ENCODE results near the gene PLA1A. TPM values are rescaled to one million over a fixed set of nuclear protein-coding genes. Genes with fewer than 3 reads are reported as not detected.
"Not testable (repeated sequence)": the region's sequence is repeated elsewhere in the genome, so short reads cannot be mapped to it uniquely, and the experiment has no call there.

Gene PLA1A, protein sequence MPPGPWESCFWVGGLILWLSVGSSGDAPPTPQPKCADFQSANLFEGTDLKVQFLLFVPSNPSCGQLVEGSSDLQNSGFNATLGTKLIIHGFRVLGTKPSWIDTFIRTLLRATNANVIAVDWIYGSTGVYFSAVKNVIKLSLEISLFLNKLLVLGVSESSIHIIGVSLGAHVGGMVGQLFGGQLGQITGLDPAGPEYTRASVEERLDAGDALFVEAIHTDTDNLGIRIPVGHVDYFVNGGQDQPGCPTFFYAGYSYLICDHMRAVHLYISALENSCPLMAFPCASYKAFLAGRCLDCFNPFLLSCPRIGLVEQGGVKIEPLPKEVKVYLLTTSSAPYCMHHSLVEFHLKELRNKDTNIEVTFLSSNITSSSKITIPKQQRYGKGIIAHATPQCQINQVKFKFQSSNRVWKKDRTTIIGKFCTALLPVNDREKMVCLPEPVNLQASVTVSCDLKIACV
- total RNA-seq (1 to 10 TPM; 4.3 to 7.5 (median 5.5) TPM), polyA plus RNA-seq (4.4 TPM)
- long read RNA-seq, donor 1, partial matches to known transcripts: 1 of 7 reads
- long read RNA-seq, donor 1, other reads (novel, unspliced or antisense): 4 of 7 reads
- long read RNA-seq, donor 2: 0 reads
- long read RNA-seq, donor 3, transcript PLA1A-201 (11 exons, 1,786 nt): major isoform, 9 of 19 reads
- long read RNA-seq, donor 3, partial matches to known transcripts: 3 of 19 reads
- long read RNA-seq, donor 3, other reads (novel, unspliced or antisense): 5 of 19 reads
- long read RNA-seq, donor 4: 0 reads

DNA sequence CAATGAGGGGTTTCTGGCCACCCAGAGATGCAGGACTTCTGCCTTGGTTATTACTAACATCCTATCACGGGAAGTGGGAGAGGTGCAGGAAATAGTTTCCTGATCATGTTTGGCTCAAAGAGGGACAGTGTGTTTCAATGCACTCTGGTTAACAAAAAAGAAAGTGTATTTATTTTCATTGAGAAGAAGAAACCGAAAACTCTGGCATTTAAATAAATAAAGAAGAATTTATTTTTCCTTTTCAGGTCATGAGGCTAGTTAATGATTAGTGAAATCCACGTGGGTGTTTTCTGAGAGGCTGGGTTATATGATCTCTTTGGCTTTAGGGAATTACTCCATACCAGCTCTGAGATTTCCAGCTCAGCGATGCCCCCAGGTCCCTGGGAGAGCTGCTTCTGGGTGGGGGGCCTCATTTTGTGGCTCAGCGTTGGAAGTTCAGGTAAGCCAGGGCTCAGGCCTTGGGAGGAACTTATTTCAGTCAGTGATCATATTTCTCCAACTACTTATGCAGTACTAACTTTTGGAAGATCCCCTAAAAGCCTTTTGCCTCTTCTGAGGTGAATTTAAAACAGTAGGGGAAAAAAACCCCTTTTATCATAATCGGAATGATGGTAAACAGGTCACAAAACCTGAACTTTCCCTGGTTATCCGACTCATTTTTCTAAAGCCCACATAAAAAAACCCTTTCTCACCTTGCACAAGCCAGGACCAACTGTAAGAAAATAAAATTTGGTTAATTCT is at the start of gene PLA1A:
Gene PLA1A (plus strand): TSS at position 338 of the 741 bp plus-strand sequence. CDS start 29 bp downstream, at position 367.
- intact Hi-C loops (cut with DNase I): no loop called here
- H3K4me3 ChIP-seq (ENCODE audit: low read length): no peak within 1 kb of the TSS
- H3K4me1 ChIP-seq (ENCODE audit: control insufficient read depth, insufficient read depth, low read length): peaks cover 19% of the 10 kb centered on the region
- H3K9me3 ChIP-seq (ENCODE audit: control insufficient read depth, low read length): no peaks in the 10 kb centered on the region
- 62% methylated on average over 7 of the region's 7 CpGs for WGBS
- ATAC-seq (peak; percentile 53 to 80), DNase-seq (no peak)
- H3K27me3 ChIP-seq (ENCODE audit: control insufficient read depth, insufficient read depth): no peaks in the 10 kb centered on the region
- H3K27ac ChIP-seq (ENCODE audit: low read length): peak within 1 kb of the TSS; percentile 90

DNA sequence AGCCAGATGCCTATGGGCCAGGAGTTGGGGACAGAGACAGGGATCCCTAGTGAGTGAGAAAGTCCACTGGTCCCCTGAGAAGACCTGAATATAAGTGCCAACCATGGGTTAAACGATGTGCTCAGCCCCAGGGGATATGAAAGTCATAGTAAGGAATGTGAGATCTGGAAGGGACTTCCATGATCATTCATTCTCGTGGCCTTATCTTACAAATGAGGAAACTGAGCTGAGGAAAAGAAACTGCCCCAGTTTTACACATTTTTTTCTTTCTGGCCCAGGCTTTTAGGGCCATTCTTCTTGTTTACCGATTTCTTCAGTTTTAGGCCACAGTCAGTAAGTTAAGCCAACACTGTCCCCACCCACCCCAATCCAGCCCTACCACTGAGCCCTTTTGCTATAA is 49.3 kb upstream of the PLA1A start:
- no peak overlapping the region for H3K27ac ChIP-seq (ENCODE audit: low read length)
- no peak for ATAC-seq
- H3K4me3 ChIP-seq (ENCODE audit: low read length): no peak overlapping the region
- 34% methylated on average over 3 of the region's 3 CpGs for WGBS
- H3K27me3 ChIP-seq (ENCODE audit: control insufficient read depth, insufficient read depth): no peaks in the 10 kb centered on the region
- no peaks in the 10 kb centered on the region for H3K9me3 ChIP-seq (ENCODE audit: control insufficient read depth, low read length)
- intact Hi-C loops (cut with DNase I): no loop called here
- no peaks in the 10 kb centered on the region for H3K4me1 ChIP-seq (ENCODE audit: control insufficient read depth, insufficient read depth, low read length)
- DNase-seq: no peak

DNA sequence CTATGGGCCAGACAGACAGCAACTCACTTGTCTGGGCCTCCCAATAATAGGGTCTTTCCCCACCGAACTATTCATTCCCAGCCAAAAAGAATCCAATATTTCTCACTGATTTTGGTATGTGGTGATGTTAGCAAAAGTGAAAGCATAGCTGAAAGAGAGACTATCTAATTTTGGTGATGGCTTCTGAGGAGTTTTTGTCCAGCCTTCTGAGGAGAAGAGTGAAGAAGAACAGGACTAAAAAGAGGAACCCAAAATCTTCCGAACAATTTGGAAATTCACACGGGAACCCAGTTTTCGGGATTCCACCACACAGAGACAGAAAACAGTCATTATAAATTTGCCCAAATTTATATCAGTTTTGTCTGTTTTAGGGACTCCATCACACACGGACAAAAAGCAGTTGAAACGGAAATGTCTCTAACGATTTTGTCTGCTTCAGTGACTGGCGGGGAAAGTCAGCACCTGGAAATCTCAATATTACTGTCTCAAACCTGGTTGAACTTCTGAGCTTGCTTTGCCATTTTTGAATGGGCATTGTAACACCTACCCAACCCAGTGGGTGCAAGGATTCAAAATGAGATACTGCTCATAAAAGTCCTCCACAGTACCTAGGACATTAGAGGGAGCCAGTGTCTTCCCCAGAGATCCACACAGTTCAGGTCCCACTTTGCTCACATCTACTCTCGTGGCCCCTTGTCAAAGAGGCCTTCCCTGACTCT is 47.3 kb upstream of the PLA1A start:
- DNase-seq (no peak), ATAC-seq (no peak)
- 90% methylated on average over 9 of the region's 9 CpGs for WGBS
- intact Hi-C loops (cut with DNase I): no loop called here
- Histone ChIP-seq H3K27ac (ENCODE audit: low read length) (no peak overlapping the region), H3K27me3 (ENCODE audit: control insufficient read depth, insufficient read depth) (no peaks in the 10 kb centered on the region), H3K9me3 (ENCODE audit: control insufficient read depth, low read length) (no peaks in the 10 kb centered on the region), H3K4me3 (ENCODE audit: low read length) (no peak overlapping the region), H3K4me1 (ENCODE audit: control insufficient read depth, insufficient read depth, low read length) (no peaks in the 10 kb centered on the region)

DNA sequence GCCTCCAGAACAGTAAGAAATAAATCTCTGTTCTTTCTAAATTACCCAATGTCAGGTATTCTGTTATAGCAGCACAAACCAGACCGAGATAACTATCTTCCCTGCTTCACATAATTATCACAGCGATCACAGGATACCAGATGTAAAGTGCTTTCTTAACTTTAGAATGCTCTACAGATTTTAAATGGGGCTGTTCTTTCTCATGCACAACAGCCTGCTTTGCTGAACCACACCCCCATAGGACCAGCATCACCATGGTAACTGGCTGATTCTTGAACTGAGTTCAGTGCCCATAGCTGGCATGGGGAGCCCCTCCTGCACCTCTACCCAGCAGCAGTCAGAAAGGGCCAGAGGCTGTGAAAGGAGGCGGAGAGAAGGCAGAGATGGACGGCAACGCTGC is 46.1 kb upstream of the PLA1A start:
- Histone ChIP-seq H3K27ac (ENCODE audit: low read length) (no peak overlapping the region), H3K4me3 (ENCODE audit: low read length) (no peak overlapping the region), H3K27me3 (ENCODE audit: control insufficient read depth, insufficient read depth) (no peaks in the 10 kb centered on the region), H3K4me1 (ENCODE audit: control insufficient read depth, insufficient read depth, low read length) (no peaks in the 10 kb centered on the region), H3K9me3 (ENCODE audit: control insufficient read depth, low read length) (no peaks in the 10 kb centered on the region)
- 90% methylated on average over 5 of the region's 5 CpGs for WGBS
- DNase-seq (no peak), ATAC-seq (no peak)
- intact Hi-C loops (cut with DNase I): no loop called here

DNA sequence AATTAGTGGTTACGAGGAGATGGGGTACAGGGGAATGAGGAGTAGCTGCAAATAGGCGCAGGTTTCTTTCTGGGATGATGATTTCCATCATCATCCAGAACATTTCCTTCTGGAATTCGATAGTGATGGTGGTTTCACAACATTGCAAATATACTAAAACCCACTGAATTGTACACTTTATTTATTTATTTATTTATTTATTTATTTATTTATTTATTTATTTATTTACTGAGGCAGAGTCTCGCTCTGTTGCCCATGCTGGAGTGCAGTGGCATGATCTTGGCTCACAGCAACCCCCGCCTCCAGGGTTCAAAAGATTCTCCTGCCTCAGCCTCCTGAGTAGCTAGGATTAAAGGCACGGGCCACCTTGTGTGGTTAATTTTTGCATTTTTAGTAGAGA is 44.8 kb upstream of the PLA1A start:
- ATAC-seq; H3K9me3 ChIP-seq (ENCODE audit: control insufficient read depth, low read length); intact Hi-C loops (cut with DNase I); H3K27ac ChIP-seq (ENCODE audit: low read length); DNase-seq; H3K4me1 ChIP-seq (ENCODE audit: control insufficient read depth, insufficient read depth, low read length); H3K4me3 ChIP-seq (ENCODE audit: low read length); H3K27me3 ChIP-seq (ENCODE audit: control insufficient read depth, insufficient read depth): not testable (repeated sequence)
- 95% methylated on average over 6 of the region's 6 CpGs for WGBS

DNA sequence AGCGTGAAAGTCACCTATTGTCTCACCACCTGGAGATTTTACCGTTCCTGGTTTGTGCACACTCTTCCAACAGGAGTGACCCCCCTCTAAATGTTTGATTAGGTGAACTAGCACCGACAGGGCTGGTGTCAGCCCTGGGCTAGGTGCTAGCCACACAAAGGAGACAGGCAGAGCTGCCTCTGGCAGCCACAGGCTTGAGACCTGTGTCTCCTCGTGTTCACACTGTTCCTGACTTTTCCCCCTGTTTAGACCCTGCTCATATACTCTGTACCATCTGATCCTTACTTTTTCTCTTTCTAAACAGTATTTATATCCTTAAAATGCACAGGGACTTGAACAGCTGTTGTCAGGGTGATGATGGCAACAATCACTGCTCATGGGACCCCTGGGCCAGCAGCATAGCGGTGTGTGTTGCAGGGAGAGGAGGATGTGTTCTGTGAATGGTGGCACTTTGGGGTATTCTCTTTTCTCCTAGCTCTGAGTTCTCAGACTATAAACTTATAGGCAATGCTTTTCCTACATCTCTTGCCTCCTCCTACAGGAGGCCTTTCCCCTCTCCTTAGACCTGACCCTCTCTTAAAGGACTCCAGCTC is 43.8 kb upstream of the PLA1A start:
- Histone ChIP-seq H3K4me1 (ENCODE audit: control insufficient read depth, insufficient read depth, low read length) (no peaks in the 10 kb centered on the region), H3K9me3 (ENCODE audit: control insufficient read depth, low read length) (no peaks in the 10 kb centered on the region), H3K27ac (ENCODE audit: low read length) (no peak overlapping the region), H3K4me3 (ENCODE audit: low read length) (no peak overlapping the region), H3K27me3 (ENCODE audit: control insufficient read depth, insufficient read depth) (no peaks in the 10 kb centered on the region)
- ATAC-seq (no peak), DNase-seq (no peak)
- WGBS: 71% methylated on average over 5 of the region's 5 CpGs
- intact Hi-C loops (cut with DNase I): no loop called here

DNA sequence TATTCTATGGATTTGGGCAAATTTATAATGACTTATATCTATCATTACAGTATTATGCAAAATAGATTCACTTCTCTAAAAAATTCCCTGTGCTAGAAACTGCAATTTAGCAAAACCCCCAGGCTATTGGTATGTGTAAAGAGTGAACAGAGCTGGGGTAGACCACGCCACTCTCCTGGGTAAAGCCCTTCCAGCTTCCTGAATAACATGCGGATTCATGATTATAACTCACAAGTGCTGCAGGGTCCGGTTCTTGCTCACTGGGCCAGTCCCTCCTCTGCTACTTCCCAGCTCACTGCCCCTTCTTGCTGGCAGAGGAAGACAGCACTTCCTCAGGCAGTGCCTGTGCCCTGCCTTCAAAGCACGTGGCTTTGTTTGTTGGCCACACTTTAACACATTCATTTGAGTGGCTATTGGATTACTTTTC is 42.4 kb upstream of the PLA1A start:
- Histone ChIP-seq H3K27me3 (ENCODE audit: control insufficient read depth, insufficient read depth) (no peaks in the 10 kb centered on the region), H3K4me3 (ENCODE audit: low read length) (no peak overlapping the region), H3K9me3 (ENCODE audit: control insufficient read depth, low read length) (no peaks in the 10 kb centered on the region), H3K4me1 (ENCODE audit: control insufficient read depth, insufficient read depth, low read length) (no peaks in the 10 kb centered on the region), H3K27ac (ENCODE audit: low read length) (no peak overlapping the region)
- intact Hi-C loops (cut with DNase I): no loop called here
- WGBS: 61% methylated on average over 4 of the region's 4 CpGs
- DNase-seq (no peak), ATAC-seq (peak; percentile 47 to 54)

DNA sequence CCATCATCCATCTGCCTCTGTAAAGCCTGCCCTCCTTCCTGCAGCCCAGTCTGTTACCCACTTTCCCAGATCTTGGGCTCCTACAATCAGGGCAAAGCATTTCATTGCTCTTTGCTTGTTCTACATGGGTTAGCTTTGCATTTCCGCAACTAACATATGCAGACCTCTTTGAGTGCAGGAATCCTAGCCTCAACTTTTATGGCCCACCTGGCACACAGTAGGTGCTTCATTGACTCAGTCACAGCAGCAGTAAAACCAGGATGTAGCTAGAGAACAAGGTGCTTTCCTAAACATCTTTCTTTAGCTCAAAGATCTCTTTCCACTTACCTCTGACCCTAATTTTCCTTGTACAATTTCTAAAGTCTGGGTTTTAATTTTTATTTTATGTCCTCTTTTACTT is 41.8 kb upstream of the PLA1A start:
- no peaks in the 10 kb centered on the region for H3K4me1 ChIP-seq (ENCODE audit: control insufficient read depth, insufficient read depth, low read length)
- ATAC-seq (no peak), DNase-seq (no peak)
- no peaks in the 10 kb centered on the region for H3K27me3 ChIP-seq (ENCODE audit: control insufficient read depth, insufficient read depth)
- H3K27ac ChIP-seq (ENCODE audit: low read length): no peak overlapping the region
- intact Hi-C loops (cut with DNase I): no loop called here
- 100% methylated on average over 1 of the region's 1 CpG for WGBS
- no peak overlapping the region for H3K4me3 ChIP-seq (ENCODE audit: low read length)
- H3K9me3 ChIP-seq (ENCODE audit: control insufficient read depth, low read length): no peaks in the 10 kb centered on the region

DNA sequence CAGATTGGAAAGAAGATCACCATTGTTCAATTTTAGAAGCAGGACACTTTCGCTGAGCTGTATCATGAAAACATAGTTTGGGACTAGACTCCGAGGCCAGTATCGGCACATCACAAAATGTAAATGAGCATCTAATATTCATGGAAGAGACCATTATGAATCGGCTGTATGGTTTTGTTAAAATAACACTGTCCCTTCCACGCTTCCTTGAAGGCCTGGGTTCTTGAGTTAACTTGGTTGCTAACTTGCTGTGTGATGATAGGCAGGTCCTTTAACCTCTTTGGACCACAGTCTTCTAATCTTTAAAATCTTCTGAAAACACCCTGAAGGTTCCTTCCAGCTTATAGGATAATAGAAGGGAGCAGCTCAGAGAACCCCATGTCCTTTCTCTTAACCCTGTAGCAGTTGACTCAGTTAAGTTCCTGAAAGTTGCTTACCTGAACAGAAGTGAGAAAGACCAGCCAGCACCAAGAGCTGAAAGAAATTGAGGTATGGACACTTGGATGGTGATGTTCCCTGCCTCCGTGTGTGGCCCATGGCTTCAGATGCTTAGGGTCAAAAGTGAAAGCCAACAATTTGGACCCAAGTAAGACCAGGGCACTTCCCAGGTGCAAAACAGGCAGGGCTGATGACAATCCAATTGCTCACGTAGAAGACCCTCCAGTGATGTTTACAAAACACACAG is 40.4 kb upstream of the PLA1A start:
- H3K27ac ChIP-seq (ENCODE audit: low read length): no peak overlapping the region
- intact Hi-C loops (cut with DNase I): no loop called here

DNA sequence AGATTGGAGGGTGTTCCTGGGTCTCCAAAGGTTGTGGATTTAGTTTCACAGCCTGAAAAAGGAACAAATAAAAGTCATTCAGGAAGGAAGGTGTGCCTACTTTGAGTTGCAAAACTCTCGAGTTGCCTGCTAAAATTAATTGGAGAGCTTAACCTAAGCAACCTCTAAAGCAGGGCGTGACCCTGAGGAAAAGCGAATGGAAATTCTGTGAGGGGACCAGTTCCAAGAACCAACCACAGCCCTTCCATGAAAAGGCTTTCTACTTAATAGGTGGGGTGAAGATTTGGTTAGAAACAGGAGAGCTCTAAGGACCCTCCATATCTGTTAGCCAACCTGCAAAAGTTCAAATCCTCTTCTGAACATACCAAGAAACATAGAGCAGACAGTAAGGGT is 39.8 kb upstream of the PLA1A start:
- DNase-seq (no peak), ATAC-seq (no peak)
- Histone ChIP-seq H3K27ac (ENCODE audit: low read length) (no peak overlapping the region), H3K4me1 (ENCODE audit: control insufficient read depth, insufficient read depth, low read length) (no peaks in the 10 kb centered on the region), H3K4me3 (ENCODE audit: low read length) (no peak overlapping the region), H3K9me3 (ENCODE audit: control insufficient read depth, low read length) (no peaks in the 10 kb centered on the region), H3K27me3 (ENCODE audit: control insufficient read depth, insufficient read depth) (no peaks in the 10 kb centered on the region)
- WGBS: 82% methylated on average over 3 of the region's 3 CpGs
- intact Hi-C loops (cut with DNase I): no loop called here

More for the DNA sequence above, 40.4 kb upstream of the PLA1A start:
- no peaks in the 10 kb centered on the region for H3K4me1 ChIP-seq (ENCODE audit: control insufficient read depth, insufficient read depth, low read length)
- ATAC-seq: no peak
- DNase-seq: no peak
- H3K4me3 ChIP-seq (ENCODE audit: low read length): no peak overlapping the region
- H3K9me3 ChIP-seq (ENCODE audit: control insufficient read depth, low read length): no peaks in the 10 kb centered on the region
- 93% methylated on average over 7 of the region's 7 CpGs for WGBS
- no peaks in the 10 kb centered on the region for H3K27me3 ChIP-seq (ENCODE audit: control insufficient read depth, insufficient read depth)
